K562 (cell line): ENCODE measurements around the gene RCHY1. TPM values are rescaled to one million over a fixed set of nuclear protein-coding genes. Genes with fewer than 3 reads are reported as not detected.
A peak's percentile ranks its signal among the peaks of the same experiment; 100 is the strongest.

Experiments used
- ARID1B ChIP-seq: fragments of 450-650 bp; IDR thresholded peaks from 2 replicates; pipeline ENCODE4 v1.6.1; 2016; ENCODE audit warnings: antibody characterized with exemption, mild to moderate bottlenecking, inconsistent platforms
- ESRRA ChIP-seq: fragments of 450-650 bp; IDR thresholded peaks from 2 replicates; pipeline ENCODE4 v1.6.1; 2014; ENCODE audit warnings: low read depth, mild to moderate bottlenecking, moderate library complexity, borderline replicate concordance
- LCOR ChIP-seq: sonication (generic); formaldehyde crosslinking; IDR thresholded peaks from 2 replicates; pipeline ENCODE4 v1.8.0; 2022; ENCODE audit warnings: mild to moderate bottlenecking, missing genetic modification reagents
- SFPQ ChIP-seq: fragments of 200-400 bp; formaldehyde crosslinking; IDR thresholded peaks from 2 replicates; pipeline ENCODE4 v1.6.1; 2017; ENCODE audit warnings: mild to moderate bottlenecking, low read depth, low read length, moderate library complexity
- SNRNP70 ChIP-seq: fragments of 200-400 bp; formaldehyde crosslinking; optimal IDR thresholded peaks from 2 replicates; pipeline ENCODE3; 2017; ENCODE audit warnings: low read depth, low read length
- TAF15 ChIP-seq: fragments of 200-400 bp; formaldehyde crosslinking; IDR thresholded peaks from 2 replicates; pipeline ENCODE4 v1.6.1; 2017; ENCODE audit warnings: mild to moderate bottlenecking, low read depth, low read length, moderate library complexity
- ZNF124 ChIP-seq: sonication (generic); formaldehyde crosslinking; IDR thresholded peaks from 2 replicates; pipeline ENCODE4 v1.8.1; 2022; ENCODE audit warnings: missing genetic modification reagents
- ZNF408 ChIP-seq: fragments of 250-450 bp; sonication (Bioruptor Pico); IDR thresholded peaks from 2 replicates; pipeline ENCODE4 v1.4.0; 2020; ENCODE audit warnings: low read depth, mild to moderate bottlenecking, moderate library complexity
- polyA plus RNA-seq, 8 experiments: library from polyadenylated mRNA; depleted of rRNA in 4 of 8; stranded (reverse) in 5 of 8; unstranded in 3 of 8; fragments of >200 nt; fragmentation: Nextera tagmentation in 2 of 8; fragmentation: Illumina TruSeq in 1 of 8; extraction: Ambion mirVana in 2 of 8; extraction: Trizol in 1 of 8; gene quantifications; 2 replicates each; pipeline versions ENCODE4 v1.2.1 to v1.2.3, GENCODE V29; 2011 to 2014; ENCODE audit warnings: inconsistent platforms in 1 of 8, missing spikeins in 1 of 8
- total RNA-seq, 7 experiments: library from RNA; depleted of rRNA in 6 of 7; stranded (reverse); fragments of >200 nt in 6 of 7; fragmentation: Illumina TruSeq in 2 of 7; extraction: Trizol in 2 of 7; gene quantifications; 2 replicates each; pipeline versions ENCODE4 v1.2.1 to v1.2.3, GENCODE V29; 2011 to 2021; ENCODE audit warnings: low replicate concordance in 1 of 7
- TF ChIP-seq, protein P1 (sequence below): fragments of 200-800 bp; sonication (Bioruptor generic); IDR thresholded peaks from 2 replicates; pipeline ENCODE4 v1.6.1; 2016; ENCODE audit warnings: missing genetic modification characterization, missing compliant biosample characterization
- TF ChIP-seq, protein P2 (sequence below): sonication (generic); formaldehyde crosslinking; IDR thresholded peaks from 2 replicates; pipeline ENCODE4 v1.8.0; 2022; ENCODE audit warnings: missing genetic modification reagents, mild to moderate bottlenecking, borderline replicate concordance
- TF ChIP-seq, protein P3 (sequence below), 3 experiments: fragments of 200-800 bp in 1 of 3; sonication (Bioruptor generic) in 1 of 3; sonication (generic) in 1 of 3; formaldehyde crosslinking in 1 of 3; IDR thresholded peaks; 2 replicates each; pipeline versions ENCODE4 v1.6.1 to v1.8.0; 2016 to 2022; ENCODE audit warnings: mild to moderate bottlenecking in 2 of 3, missing compliant biosample characterization in 2 of 3, missing genetic modification characterization in 2 of 3, missing genetic modification reagents in 1 of 3
- TF ChIP-seq, protein P4 (sequence below): fragments of 450-650 bp; IDR thresholded peaks from 2 replicates; pipeline ENCODE4 v1.6.1; 2016
- TF ChIP-seq, protein P5 (sequence below): sonication (generic); formaldehyde crosslinking; IDR thresholded peaks from 2 replicates; pipeline ENCODE4 v1.9.0; 2022; ENCODE audit warnings: mild to moderate bottlenecking, missing genetic modification reagents

RCHY1 gene
- total and polyA plus RNA-seq, 9 of the 15 experiments (the other 6 are each of a cell fraction or from before 2014, with no cell fraction given), result 27.3 to 85.1 (median 45.9) TPM

DNA sequence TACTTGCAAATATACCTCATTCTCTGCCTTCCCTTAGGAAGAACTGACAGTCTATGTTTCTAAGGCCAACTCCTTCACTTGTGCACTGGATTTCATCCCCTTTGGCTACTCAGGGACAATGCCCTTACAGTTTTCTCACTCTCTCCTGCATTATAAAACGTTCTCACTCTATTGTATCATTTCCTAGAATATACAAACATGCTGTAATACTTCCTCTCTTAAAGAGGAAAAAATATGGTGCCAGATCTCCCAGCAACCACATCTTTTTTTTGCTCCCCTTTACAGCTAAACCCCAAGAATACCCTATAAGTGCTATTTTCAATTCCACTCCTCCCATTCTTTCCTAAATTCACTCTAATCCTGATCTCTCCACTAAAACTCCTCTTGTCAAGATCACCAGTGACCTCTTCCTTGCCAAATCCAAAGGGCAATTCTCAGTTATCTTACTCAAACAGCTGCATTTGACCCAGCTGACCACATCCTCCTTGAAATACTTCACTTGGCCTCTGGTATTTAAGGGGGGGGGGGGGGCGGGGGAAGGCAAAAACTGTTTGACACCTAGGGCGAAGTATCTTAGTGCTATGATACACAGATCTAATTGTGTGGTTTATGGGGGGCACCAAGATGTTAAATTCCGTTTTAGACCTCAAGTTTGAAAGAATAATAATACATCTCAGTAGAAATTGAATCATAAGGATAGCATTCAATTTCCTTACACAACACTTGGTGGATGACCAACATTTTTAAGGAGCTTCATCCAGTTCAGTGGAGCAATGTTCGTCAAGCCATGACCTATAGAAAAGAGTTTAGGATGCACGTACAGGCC, 1.6 kb downstream of the RCHY1 start (continued):
- TF ChIP-seq, protein P1, sequence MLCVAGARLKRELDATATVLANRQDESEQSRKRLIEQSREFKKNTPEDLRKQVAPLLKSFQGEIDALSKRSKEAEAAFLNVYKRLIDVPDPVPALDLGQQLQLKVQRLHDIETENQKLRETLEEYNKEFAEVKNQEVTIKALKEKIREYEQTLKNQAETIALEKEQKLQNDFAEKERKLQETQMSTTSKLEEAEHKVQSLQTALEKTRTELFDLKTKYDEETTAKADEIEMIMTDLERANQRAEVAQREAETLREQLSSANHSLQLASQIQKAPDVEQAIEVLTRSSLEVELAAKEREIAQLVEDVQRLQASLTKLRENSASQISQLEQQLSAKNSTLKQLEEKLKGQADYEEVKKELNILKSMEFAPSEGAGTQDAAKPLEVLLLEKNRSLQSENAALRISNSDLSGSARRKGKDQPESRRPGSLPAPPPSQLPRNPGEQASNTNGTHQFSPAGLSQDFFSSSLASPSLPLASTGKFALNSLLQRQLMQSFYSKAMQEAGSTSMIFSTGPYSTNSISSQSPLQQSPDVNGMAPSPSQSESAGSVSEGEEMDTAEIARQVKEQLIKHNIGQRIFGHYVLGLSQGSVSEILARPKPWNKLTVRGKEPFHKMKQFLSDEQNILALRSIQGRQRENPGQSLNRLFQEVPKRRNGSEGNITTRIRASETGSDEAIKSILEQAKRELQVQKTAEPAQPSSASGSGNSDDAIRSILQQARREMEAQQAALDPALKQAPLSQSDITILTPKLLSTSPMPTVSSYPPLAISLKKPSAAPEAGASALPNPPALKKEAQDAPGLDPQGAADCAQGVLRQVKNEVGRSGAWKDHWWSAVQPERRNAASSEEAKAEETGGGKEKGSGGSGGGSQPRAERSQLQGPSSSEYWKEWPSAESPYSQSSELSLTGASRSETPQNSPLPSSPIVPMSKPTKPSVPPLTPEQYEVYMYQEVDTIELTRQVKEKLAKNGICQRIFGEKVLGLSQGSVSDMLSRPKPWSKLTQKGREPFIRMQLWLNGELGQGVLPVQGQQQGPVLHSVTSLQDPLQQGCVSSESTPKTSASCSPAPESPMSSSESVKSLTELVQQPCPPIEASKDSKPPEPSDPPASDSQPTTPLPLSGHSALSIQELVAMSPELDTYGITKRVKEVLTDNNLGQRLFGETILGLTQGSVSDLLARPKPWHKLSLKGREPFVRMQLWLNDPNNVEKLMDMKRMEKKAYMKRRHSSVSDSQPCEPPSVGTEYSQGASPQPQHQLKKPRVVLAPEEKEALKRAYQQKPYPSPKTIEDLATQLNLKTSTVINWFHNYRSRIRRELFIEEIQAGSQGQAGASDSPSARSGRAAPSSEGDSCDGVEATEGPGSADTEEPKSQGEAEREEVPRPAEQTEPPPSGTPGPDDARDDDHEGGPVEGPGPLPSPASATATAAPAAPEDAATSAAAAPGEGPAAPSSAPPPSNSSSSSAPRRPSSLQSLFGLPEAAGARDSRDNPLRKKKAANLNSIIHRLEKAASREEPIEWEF, result no peak
- TF ChIP-seq SFPQ (no peak), SNRNP70 (no peak), TAF15 (no peak), ZNF408 (CRISPR knock-in tag) (no peak), LCOR (CRISPR knock-in tag) (peak; percentile 64; the same call in 1 of the 2 replicates), ARID1B (peak; percentile 96), ZNF124 (CRISPR knock-in tag) (no peak), ESRRA (peak; percentile 88; the same call in 1 of the 2 replicates)
- TF ChIP-seq, protein P2, sequence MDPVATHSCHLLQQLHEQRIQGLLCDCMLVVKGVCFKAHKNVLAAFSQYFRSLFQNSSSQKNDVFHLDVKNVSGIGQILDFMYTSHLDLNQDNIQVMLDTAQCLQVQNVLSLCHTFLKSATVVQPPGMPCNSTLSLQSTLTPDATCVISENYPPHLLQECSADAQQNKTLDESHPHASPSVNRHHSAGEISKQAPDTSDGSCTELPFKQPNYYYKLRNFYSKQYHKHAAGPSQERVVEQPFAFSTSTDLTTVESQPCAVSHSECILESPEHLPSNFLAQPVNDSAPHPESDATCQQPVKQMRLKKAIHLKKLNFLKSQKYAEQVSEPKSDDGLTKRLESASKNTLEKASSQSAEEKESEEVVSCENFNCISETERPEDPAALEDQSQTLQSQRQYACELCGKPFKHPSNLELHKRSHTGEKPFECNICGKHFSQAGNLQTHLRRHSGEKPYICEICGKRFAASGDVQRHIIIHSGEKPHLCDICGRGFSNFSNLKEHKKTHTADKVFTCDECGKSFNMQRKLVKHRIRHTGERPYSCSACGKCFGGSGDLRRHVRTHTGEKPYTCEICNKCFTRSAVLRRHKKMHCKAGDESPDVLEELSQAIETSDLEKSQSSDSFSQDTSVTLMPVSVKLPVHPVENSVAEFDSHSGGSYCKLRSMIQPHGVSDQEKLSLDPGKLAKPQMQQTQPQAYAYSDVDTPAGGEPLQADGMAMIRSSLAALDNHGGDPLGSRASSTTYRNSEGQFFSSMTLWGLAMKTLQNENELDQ (CRISPR knock-in tag), result no peak
- TF ChIP-seq, protein P3, sequence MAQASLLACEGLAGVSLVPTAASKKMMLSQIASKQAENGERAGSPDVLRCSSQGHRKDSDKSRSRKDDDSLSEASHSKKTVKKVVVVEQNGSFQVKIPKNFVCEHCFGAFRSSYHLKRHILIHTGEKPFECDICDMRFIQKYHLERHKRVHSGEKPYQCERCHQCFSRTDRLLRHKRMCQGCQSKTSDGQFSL (CRISPR knock-in tag; IDR thresholded peaks at IDR 0.05), result no peak; the same call in 1 of the 2 replicates
- TF ChIP-seq, protein P3 (tag; IDR thresholded peaks at IDR 0.05), result peak in 1 of 2 experiments; percentile 35; a peak in 1 of 4 replicates
- TF ChIP-seq, protein P4, sequence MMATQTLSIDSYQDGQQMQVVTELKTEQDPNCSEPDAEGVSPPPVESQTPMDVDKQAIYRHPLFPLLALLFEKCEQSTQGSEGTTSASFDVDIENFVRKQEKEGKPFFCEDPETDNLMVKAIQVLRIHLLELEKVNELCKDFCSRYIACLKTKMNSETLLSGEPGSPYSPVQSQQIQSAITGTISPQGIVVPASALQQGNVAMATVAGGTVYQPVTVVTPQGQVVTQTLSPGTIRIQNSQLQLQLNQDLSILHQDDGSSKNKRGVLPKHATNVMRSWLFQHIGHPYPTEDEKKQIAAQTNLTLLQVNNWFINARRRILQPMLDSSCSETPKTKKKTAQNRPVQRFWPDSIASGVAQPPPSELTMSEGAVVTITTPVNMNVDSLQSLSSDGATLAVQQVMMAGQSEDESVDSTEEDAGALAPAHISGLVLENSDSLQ, result 0 out of 2 replicates have a peak, but pooled peaks have one; percentile 9
- TF ChIP-seq, protein P5, sequence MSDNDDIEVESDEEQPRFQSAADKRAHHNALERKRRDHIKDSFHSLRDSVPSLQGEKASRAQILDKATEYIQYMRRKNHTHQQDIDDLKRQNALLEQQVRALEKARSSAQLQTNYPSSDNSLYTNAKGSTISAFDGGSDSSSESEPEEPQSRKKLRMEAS (CRISPR knock-in tag), result no peak
